ENCODE measurements around the gene MRC1.

Gene MRC1

DNA sequence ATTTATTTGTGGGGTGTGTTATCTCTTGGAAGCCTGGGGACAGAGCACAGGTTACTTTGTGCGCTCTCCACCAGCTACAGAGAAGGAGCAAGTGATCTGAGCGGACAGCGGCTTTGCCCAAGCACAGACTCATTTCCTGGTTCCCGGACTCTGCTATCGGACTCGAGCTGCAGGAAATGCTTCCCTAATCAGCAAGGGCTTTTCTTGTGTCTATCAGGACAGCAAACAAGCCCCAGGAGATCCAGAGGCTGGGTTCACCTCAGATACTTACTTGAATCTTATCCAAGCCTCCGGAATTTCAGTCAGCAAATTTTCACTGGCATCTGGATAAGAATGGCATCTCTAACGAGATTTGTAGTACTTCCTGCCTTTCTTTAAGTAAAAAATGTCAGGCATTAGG lies 27.8 kb downstream of the MRC1 start:
- peak overlapping the region; percentile 33 for H3K4me3 ChIP-seq (ENCODE audit: low read depth, low read length)
- peak; percentile 11 for DNase-seq (ENCODE audit: low read depth)

DNA sequence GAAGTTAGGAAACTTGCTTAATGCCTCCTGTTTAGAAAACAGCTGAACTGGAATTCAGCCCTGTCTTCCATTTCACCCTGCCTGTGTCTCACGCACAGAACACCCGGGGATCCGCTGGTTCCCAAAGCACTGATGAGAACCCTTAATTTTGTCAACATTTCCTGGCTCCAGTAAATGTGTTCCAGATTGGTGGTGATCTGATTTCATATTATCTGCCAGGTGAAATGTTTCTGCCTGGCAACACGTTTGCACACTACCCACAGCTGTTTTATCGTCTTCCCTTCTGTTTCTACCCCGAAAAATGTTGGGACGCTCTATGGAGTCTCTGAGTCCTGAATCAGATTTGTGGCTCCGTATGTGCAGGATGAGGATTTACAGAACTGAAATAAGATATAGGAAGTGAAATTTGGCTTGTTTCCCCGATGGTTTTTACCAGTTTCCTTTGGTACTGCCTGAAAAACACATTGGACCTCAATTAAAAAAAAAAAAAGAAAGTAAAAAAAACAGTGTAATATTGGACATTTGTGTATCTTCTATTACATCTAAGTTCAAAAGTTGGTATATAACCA lies 29.0 kb downstream of the MRC1 start:
- no peak overlapping the region for H3K4me3 ChIP-seq (ENCODE audit: low read depth, low read length)
- no peak for DNase-seq (ENCODE audit: low read depth)

GRCh38 chr10:17841050-17841449 lies 31.9 kb downstream of the MRC1 start:
- no peak overlapping the region for H3K4me3 ChIP-seq (ENCODE audit: low read depth, low read length)
- no peak for DNase-seq (ENCODE audit: low read depth)

GRCh38 chr10:17842641-17843040 lies 33.5 kb downstream of the MRC1 start:
- DNase-seq (ENCODE audit: low read depth) = no peak

DNA sequence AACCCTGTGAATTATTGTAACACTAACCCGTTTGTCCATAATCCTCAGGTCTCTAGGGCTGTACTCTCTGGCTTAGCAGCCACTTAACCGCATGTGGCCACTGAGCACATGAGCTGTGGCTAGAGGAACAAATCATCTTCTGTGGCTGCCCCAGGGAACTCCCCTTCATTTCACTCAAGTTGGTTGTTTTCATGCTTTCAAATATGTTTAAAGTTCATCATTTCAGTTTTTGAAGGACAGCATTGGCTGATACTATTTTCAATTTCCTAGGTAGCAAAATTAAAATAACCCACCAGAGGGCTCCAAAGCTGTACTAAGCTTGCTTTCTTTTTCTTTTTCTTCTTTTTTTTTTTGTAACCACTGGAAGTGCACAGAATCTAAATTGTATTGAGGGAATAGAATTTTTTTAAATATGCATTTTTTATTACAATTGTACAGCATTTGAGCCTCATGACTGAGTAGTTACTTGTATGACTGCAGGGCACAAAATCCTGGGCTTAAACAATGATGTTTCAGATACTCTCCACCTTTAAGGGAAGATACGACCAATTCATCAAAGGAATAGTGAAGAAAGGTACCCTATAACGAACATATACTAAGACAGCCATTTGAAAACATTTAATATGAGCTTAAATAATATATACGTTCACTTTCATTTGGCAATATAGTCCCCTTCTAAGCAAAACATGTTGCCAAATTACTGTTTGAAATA lies 38.6 kb downstream of the MRC1 start:
- no peak overlapping the region for H3K4me3 ChIP-seq (ENCODE audit: low read depth, low read length)
- no peak for DNase-seq (ENCODE audit: low read depth)

More at GRCh38 chr10:17842641-17843040, 33.5 kb downstream of the MRC1 start:
- no peak overlapping the region for H3K4me3 ChIP-seq (ENCODE audit: low read depth, low read length)

DNA sequence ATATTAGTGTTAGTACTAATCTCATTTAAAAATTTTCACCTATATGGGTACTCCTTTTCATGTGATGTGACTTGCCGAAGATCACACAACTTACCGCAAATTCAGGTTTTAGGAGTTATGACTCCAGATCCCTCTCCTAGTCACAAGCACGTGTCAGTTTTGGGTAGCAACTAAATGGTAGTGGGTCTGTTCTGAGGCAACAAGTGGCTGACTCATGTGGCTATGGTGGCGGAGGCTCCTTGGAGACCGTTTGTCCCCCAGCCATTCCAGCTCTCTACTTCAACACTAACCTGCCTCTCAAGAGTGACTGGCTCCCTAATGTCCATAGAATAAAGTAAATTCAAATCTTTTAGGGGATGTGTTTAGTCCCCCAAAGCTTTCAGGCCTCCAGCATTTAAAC lies 39.5 kb downstream of the MRC1 start:
- no peak overlapping the region for H3K4me3 ChIP-seq (ENCODE audit: low read depth, low read length)
- no peak for DNase-seq (ENCODE audit: low read depth)

DNA sequence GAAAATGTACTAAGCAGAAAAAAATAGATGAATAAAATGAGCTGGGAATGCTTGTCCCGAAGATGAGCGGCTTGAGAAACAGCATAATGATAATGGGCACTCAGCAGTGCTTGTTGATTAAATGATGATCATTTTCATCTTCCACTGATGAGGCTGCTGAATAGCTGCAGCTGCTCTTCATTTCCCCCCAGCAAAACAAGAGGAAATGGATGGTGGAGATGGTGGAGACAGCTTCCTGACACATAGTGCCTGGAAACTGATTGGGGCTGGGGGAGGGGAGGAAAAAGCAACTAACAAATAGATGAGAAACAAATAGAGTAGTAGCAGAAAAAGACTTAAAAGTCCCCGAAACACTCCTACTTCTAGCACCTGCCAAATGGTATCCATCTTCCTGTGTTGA lies 41.4 kb downstream of the MRC1 start:
- DNase-seq (ENCODE audit: low read depth) = no peak
- no peak overlapping the region for H3K4me3 ChIP-seq (ENCODE audit: low read depth, low read length)

GRCh38 chr10:17851611-17852010 lies 42.5 kb downstream of the MRC1 start:
- no peak for DNase-seq (ENCODE audit: low read depth)
- H3K4me3 ChIP-seq (ENCODE audit: low read depth, low read length) = no peak overlapping the region

GRCh38 chr10:17854044-17854652 lies 45.0 kb downstream of the MRC1 start:
- H3K4me3 ChIP-seq (ENCODE audit: low read depth, low read length) = no peak overlapping the region
- DNase-seq (ENCODE audit: low read depth) = no peak

DNA sequence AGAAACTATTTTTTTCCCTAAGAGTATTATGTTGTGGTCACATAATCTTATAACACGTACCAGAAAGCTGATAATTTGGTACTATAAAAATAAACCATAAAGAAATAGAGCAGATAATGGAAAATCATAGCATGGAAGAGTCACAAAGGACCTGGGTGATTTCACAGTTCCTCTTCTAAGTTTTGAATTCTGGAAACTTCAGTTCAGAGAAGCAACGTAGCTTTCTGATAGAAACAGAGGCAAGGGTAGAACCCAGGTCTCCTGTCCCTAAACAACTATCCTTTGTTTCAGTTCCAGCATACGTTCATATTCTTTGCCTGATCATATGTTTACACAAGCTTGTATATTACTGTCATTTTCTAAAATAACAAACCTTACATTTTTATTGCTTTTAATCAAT lies 47.9 kb downstream of the MRC1 start:
- no peak overlapping the region for H3K4me3 ChIP-seq (ENCODE audit: low read depth, low read length)
- no peak for DNase-seq (ENCODE audit: low read depth)

DNA sequence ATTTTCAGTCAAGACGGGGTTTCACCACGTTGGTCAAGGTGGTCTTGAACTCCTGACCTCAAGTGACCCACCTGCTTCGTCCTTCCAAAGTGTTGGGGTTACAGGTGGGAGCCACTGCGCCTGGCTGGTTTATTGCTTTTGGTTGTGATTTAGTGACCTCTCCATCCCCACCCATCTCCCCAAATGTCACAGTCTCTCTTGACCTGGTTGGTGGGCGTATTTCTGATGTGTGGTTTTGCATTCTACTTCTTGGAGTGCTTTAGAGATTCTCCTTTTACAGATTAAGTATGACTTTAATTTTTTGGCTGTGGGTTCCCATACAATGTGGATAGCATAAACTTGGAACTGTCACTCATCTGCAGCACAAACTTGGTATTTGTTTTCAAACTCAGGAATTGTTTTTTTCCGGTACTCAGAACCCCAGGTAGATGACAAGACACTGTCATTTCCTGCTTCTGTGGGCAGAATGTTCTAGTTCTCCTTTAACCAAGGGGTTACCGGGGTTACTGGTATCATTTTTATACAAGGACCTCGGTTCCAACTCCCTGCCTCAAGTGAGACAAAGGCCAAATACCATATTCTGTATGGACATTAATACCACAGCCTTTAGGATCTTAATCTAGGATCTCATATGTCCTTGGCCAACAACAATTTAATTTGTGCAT lies 50.5 kb downstream of the MRC1 start:
- H3K4me3 ChIP-seq (ENCODE audit: low read depth, low read length) = no peak overlapping the region
- DNase-seq (ENCODE audit: low read depth) = no peak

GRCh38 chr10:17861760-17862159 lies 52.6 kb downstream of the MRC1 start:
- no peak for DNase-seq (ENCODE audit: low read depth)
- H3K4me3 ChIP-seq (ENCODE audit: low read depth, low read length) = no peak overlapping the region

GRCh38 chr10:17865351-17865750 lies 56.2 kb downstream of the MRC1 start:
- no peak overlapping the region for H3K4me3 ChIP-seq (ENCODE audit: low read depth, low read length)
- no peak for DNase-seq (ENCODE audit: low read depth)

DNA sequence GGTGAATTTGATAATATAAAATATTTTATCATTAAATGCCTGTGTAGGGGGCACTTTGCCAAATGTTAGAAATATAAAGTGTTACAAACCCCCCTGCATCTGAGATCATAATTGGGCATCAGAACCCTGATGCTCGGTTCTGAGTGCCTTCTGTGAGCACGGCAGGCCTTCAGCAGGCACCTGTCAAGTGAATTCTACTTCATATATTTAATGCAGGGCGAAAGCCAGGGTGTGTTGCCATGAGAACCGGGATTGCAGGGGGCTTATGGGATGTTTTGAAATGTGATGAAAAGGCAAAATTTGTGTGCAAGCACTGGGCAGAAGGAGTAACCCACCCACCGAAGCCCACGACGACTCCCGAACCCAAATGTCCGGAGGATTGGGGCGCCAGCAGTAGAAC lies 57.2 kb downstream of the MRC1 start:
- no peak for DNase-seq (ENCODE audit: low read depth)
- H3K4me3 ChIP-seq (ENCODE audit: low read depth, low read length) = no peak overlapping the region

- H3K4me3 ChIP-seq (ENCODE audit: low read depth, low read length) = no peak overlapping the region
- no peak for DNase-seq (ENCODE audit: low read depth)
These were observed 57.9 kb downstream of the MRC1 start for GRCh38 chr10:17867056-17867455.

DNA sequence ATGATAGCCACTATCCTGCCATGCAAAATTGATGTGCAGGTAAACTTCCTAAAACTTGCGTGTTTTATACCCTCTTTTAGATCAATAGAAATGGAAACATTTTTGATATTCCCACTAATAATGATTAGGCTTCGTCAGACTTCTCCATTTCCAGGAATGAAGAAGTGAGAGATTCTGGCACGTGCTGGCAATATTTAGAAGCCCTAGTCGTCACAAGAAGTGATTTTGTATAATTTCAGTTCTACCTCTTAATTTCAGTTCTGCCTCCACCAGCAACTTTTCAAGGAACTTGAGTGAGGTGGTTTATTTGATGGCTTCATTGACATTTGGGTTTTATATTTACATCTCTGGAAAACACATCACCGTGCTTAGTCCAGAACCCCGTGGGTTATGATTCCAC lies 61.9 kb downstream of the MRC1 start:
- no peak overlapping the region for H3K4me3 ChIP-seq (ENCODE audit: low read depth, low read length)
- DNase-seq (ENCODE audit: low read depth) = no peak

DNA sequence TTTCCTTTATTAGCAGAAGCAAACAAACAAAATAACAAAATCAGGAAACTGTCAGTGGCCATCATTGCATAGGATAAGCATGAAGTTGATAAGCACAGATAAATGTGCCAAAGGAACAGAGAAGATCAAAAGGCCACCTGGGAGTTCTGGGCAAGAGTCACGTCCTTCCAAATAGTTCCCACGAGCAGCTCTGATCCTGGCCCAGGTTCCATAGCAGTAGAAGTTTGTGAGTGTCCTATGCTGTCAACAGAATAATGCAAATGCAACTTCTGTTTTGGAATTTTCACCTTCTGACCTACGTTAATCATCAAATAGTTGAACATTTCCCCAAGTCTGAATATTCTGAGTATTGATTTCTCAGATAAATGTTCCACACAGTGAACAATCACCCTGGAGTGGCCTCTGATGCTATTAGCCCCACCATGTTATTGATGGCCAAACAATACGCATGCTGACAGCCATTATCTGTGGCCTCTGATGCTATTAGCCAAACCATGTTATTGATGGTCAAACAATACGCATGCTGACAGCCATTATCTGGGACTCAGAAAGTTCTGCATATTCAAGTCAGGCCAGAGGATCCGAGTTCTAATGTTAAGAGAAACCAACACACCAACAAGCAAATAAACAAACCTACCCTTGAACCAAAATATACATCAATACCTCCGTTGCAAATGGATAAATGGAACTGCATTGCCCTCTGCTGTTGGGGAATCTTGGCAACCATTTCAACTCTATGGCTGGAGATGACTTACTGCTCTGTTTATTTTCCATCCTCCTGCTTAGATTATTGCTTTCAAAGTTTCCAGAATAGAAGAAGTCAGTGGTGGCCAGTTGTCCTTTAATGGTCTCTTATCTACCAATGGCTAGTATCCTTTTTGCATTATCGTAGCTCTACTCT lies 63.3 kb downstream of the MRC1 start:
- no peak overlapping the region for H3K4me3 ChIP-seq (ENCODE audit: low read depth, low read length)
- DNase-seq (ENCODE audit: low read depth) = no peak

DNA sequence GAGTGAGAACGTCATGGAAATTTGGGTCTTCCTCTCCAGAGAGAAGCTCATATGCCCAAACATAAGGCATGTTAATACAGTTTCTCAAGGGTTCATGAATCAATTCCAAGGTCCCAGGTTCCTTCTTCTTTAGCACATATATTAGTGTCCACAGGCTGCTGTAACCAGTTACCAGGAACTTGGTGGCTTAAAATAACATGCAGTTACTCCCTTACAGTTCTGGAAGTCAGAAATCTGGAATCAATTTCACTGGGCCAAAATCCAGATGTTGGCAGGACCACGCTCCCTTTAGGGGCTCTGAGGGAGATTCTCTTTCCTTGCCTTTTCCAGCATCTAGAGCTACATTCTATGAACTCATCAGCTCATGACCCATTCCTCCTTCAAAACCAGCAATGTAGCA lies 64.8 kb downstream of the MRC1 start:
- no peak overlapping the region for H3K4me3 ChIP-seq (ENCODE audit: low read depth, low read length)
- no peak for DNase-seq (ENCODE audit: low read depth)

DNA sequence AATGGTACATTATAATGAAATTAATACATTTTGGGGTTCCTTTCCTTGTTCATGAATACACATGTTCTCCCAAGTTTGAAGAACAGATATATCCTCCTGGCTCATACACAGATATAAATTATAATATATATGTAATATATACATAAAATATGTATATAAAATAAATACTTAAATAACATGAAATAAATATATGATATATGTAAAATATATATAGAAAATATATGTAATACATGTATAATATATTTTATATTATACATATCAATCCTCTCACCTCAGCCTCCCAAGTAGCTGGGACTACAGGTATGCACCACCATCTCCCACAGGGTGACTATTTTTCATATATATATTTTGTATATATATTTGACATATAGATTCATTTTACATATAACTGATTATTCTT lies 68.0 kb downstream of the MRC1 start:
- DNase-seq (ENCODE audit: low read depth) = no peak
- no peak overlapping the region for H3K4me3 ChIP-seq (ENCODE audit: low read depth, low read length)

- DNase-seq (ENCODE audit: low read depth) = no peak
- no peak overlapping the region for H3K4me3 ChIP-seq (ENCODE audit: low read depth, low read length)
These were observed 69.7 kb downstream of the MRC1 start for GRCh38 chr10:17878896-17879295.

Data from skeletal muscle cell (primary cell).